ENCODE results near the gene PNPLA6. TPM values are rescaled to one million over a fixed set of nuclear protein-coding genes. Genes with fewer than 3 reads are reported as not detected.
A peak's percentile ranks its signal among the peaks of the same experiment; 100 is the strongest.
"Not testable (repeated sequence)": the region's sequence is repeated elsewhere in the genome, so short reads cannot be mapped to it uniquely, and the experiment has no call there.

The PNPLA6 gene
- total RNA-seq, 1 donor from 2014 or later = 190 TPM

- H3K27ac ChIP-seq = no peak overlapping the region
- peaks cover 40% of the 10 kb centered on the region for H3K36me3 ChIP-seq
- H3K4me1 ChIP-seq = no peaks in the 10 kb centered on the region
- H3K9me3 ChIP-seq = no peaks in the 10 kb centered on the region
- no peak overlapping the region for H3K4me3 ChIP-seq
- ATAC-seq = no peak
- H3K27me3 ChIP-seq = no peaks in the 10 kb centered on the region
- intact Hi-C loops (cut with DNase I) = no loop called here
- DNase-seq = no peak
- TF ChIP-seq, protein P1, sequence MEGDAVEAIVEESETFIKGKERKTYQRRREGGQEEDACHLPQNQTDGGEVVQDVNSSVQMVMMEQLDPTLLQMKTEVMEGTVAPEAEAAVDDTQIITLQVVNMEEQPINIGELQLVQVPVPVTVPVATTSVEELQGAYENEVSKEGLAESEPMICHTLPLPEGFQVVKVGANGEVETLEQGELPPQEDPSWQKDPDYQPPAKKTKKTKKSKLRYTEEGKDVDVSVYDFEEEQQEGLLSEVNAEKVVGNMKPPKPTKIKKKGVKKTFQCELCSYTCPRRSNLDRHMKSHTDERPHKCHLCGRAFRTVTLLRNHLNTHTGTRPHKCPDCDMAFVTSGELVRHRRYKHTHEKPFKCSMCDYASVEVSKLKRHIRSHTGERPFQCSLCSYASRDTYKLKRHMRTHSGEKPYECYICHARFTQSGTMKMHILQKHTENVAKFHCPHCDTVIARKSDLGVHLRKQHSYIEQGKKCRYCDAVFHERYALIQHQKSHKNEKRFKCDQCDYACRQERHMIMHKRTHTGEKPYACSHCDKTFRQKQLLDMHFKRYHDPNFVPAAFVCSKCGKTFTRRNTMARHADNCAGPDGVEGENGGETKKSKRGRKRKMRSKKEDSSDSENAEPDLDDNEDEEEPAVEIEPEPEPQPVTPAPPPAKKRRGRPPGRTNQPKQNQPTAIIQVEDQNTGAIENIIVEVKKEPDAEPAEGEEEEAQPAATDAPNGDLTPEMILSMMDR (IDR thresholded peaks at IDR 0.05) = no peak
These were observed 27.3 kb downstream of the PNPLA6 start for GRCh38 chr19:7562646-7563393.

GRCh38 chr19:7564866-7565265 lies 29.3 kb downstream of the PNPLA6 start:
- Histone ChIP-seq H3K27ac (no peak overlapping the region), H3K27me3 (no peaks in the 10 kb centered on the region), H3K4me1 (no peaks in the 10 kb centered on the region), H3K36me3 (peaks cover 20% of the 10 kb centered on the region), H3K4me3 (no peak overlapping the region), H3K9me3 (no peaks in the 10 kb centered on the region)
- intact Hi-C loops (cut with DNase I) = no loop called here
- ATAC-seq (no peak), DNase-seq (no peak)
- TF ChIP-seq, protein P1 (IDR thresholded peaks at IDR 0.05) = no peak

DNA sequence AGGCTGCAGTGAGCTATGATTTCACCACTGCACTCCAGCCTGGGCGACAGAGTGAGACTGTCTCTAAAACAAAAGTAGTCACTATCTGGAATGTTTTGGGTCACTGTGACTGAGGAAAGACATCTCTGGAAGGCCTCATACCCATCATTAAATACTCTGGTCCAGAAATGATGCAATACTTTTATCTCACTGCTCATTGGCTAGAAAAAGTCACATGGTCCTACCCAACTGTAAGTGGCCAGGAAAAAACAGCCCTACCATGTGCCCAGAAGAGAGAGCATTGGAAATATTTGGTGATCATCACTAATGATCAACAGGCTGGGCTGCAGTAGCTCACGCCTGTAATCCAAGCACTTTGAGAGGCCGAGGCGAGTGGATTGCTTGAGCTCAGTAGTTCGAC lies 29.8 kb downstream of the PNPLA6 start:
- H3K27ac ChIP-seq = no peak overlapping the region
- H3K27me3 ChIP-seq = no peaks in the 10 kb centered on the region
- DNase-seq = no peak
- TF ChIP-seq, protein P1 (IDR thresholded peaks at IDR 0.05) = no peak
- no peak overlapping the region for H3K4me3 ChIP-seq
- ATAC-seq = no peak
- H3K4me1 ChIP-seq = no peaks in the 10 kb centered on the region
- intact Hi-C loops (cut with DNase I) = no loop called here
- H3K36me3 ChIP-seq = peaks cover 16% of the 10 kb centered on the region
- H3K9me3 ChIP-seq = no peaks in the 10 kb centered on the region

- TF ChIP-seq, protein P1 (IDR thresholded peaks at IDR 0.05) = no peak
- intact Hi-C loops (cut with DNase I) = no loop called here
These were observed 35.2 kb downstream of the PNPLA6 start for GRCh38 chr19:7570761-7571160.

GRCh38 chr19:7575434-7576040 lies 40.0 kb downstream of the PNPLA6 start:
- intact Hi-C loops (cut with DNase I) = no loop called here
- TF ChIP-seq, protein P1 (IDR thresholded peaks at IDR 0.05) = no peak
- no peaks in the 10 kb centered on the region for H3K27me3 ChIP-seq
- no peaks in the 10 kb centered on the region for H3K9me3 ChIP-seq
- ATAC-seq (peak; percentile 55), DNase-seq (no peak)
- no peak overlapping the region for H3K4me3 ChIP-seq
- no peaks in the 10 kb centered on the region for H3K36me3 ChIP-seq
- no peaks in the 10 kb centered on the region for H3K4me1 ChIP-seq
- H3K27ac ChIP-seq = no peak overlapping the region

More at GRCh38 chr19:7570761-7571160, 35.2 kb downstream of the PNPLA6 start:
- H3K9me3 ChIP-seq = no peaks in the 10 kb centered on the region
- H3K4me1 ChIP-seq = no peaks in the 10 kb centered on the region
- no peak for ATAC-seq
- no peak overlapping the region for H3K4me3 ChIP-seq
- H3K27me3 ChIP-seq = no peaks in the 10 kb centered on the region
- no peaks in the 10 kb centered on the region for H3K36me3 ChIP-seq
- H3K27ac ChIP-seq = no peak overlapping the region
- no peak for DNase-seq

DNA sequence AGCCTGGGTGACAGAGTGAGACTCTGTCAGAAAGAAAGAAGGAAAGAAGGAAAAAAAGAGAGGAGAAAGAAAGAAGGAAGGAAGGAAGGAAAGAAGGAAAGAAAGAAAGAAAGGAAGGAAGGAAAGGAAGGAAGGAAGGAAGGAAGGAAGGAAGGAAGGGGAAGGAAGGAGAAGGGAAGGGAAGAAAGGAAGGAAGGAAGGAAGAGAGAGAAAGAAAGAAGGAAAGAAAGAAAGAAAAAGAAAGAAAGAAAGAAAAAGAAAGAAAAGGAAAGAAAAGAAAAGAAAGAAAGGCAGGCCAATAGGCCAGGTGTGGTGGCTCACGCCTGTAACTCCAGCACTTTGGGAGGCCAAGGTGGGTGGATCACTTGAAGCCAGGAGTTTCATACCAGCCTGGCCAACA lies 41.9 kb downstream of the PNPLA6 start:
- H3K4me1 ChIP-seq; DNase-seq; H3K27ac ChIP-seq; H3K9me3 ChIP-seq; intact Hi-C loops (cut with DNase I); H3K36me3 ChIP-seq; H3K27me3 ChIP-seq; ATAC-seq; H3K4me3 ChIP-seq: not testable (repeated sequence)
